ENCODE measurements around the gene DPPA5.

DNA sequence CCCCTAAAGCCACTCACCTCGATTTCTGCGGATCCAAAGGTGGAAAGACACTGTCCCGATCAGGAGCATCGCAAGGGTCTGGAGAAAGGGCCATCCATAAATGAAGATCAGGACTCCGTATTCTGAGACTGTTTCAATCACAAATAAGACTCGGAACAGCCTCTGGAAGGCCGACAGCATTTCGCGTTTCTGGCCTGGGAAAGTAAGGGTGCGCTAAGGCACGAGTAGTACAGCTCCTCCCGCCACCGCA, 44.6 kb downstream of the DPPA5 start:
- TF ChIP-seq, protein P1, sequence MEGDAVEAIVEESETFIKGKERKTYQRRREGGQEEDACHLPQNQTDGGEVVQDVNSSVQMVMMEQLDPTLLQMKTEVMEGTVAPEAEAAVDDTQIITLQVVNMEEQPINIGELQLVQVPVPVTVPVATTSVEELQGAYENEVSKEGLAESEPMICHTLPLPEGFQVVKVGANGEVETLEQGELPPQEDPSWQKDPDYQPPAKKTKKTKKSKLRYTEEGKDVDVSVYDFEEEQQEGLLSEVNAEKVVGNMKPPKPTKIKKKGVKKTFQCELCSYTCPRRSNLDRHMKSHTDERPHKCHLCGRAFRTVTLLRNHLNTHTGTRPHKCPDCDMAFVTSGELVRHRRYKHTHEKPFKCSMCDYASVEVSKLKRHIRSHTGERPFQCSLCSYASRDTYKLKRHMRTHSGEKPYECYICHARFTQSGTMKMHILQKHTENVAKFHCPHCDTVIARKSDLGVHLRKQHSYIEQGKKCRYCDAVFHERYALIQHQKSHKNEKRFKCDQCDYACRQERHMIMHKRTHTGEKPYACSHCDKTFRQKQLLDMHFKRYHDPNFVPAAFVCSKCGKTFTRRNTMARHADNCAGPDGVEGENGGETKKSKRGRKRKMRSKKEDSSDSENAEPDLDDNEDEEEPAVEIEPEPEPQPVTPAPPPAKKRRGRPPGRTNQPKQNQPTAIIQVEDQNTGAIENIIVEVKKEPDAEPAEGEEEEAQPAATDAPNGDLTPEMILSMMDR (optimal IDR thresholded peaks at IDR 0.05 in 1 of 3, IDR thresholded peaks at IDR 0.05 in 1 of 3, conservative IDR thresholded peaks at IDR 0.05 in 1 of 3; ENCODE audit: extremely low read depth in 1 of 3, insufficient read depth in 2 of 3, low read length in 3 of 3): no peak
- no peak for TF ChIP-seq EZH2 (IDR thresholded peaks at IDR 0.05; ENCODE audit: low read length)

Measured in keratinocyte (primary cell).